K562 (cell line): ENCODE measurements around the gene CLEC4M. TPM values are rescaled to one million over a fixed set of nuclear protein-coding genes. Genes with fewer than 3 reads are reported as not detected.

Experiments
- ATAC-seq: fragments of 200-7000 bp; cut with Tn5 transposase; 3 replicates; pipeline ENCODE4 v1.9.1; 2020; ENCODE audit warnings: moderate library complexity
- BruUV-seq: library from RNA; stranded (reverse); fragments of 400-500 nt; replicated peaks from 2 replicates; lab custom pipeline; 2021; lab: Mats Ljungman, UMichigan
- CTCF ChIA-PET: fragments of 300-600 bp; formaldehyde crosslinking; extraction: SDS; loops from one replicate; lab custom pipeline; 2021; ENCODE audit warnings: low intra/inter-chr PET ratio; lab: Yijun Ruan, JAX
- POLR2A ChIA-PET: fragments of 300-600, 350-650 bp; sonication (Branson Sonifier 250); formaldehyde crosslinking; extraction: SDS; loops from one replicate; lab custom pipeline; 2021; ENCODE audit warnings: antibody characterized with exemption, inconsistent platforms; lab: Yijun Ruan, JAX
- DNase-seq, 4 experiments: peaks; one replicate each; pipeline versions ENCODE4 v3.0.0 to v3.0.0-alpha.2; 2011 to 2018; ENCODE audit warnings: low spot score in 3 of 4, mixed read lengths in 3 of 4; ENCODE audit errors: extremely low read depth in 1 of 4
- FAIRE-seq: peaks from 2 replicates; lab custom pipeline; 2011; peaks lifted over from hg19 to GRCh38; lab: Jason Lieb, UNC
- H2AFZ ChIP-seq: 2 replicates; pipeline ENCODE4 v1.6.0; 2011; ENCODE audit warnings: low read depth, low read length, control low read depth, inconsistent platforms
- H3K27ac ChIP-seq: fragments of 200-600 bp; 3 replicates; pipeline ENCODE4 v1.8.0; 2011; ENCODE audit warnings: low read depth, mild to moderate bottlenecking, control low read depth, inconsistent platforms, low read length, moderate library complexity, mixed read lengths; ENCODE audit errors: extremely low read depth
- H3K27me3 ChIP-seq, 2 experiments: fragments of 300-600 bp in 1 of 2; 2 replicates in 1 of 2; 3 replicates in 1 of 2; pipeline versions ENCODE4 v1.6.0 to v1.8.0; 2011; ENCODE audit warnings: inconsistent platforms in 2 of 2, low read length in 2 of 2, mild to moderate bottlenecking in 1 of 2, mixed read lengths in 1 of 2, moderate library complexity in 1 of 2; ENCODE audit not compliant: control insufficient read depth in 2 of 2, insufficient read depth in 2 of 2
- H3K36me3 ChIP-seq: fragments of 300-600 bp; 3 replicates; pipeline ENCODE4 v1.8.0; 2011; ENCODE audit warnings: mild to moderate bottlenecking, low read length, inconsistent platforms; ENCODE audit not compliant: control insufficient read depth, insufficient read depth
- H3K4me1 ChIP-seq, 2 experiments: fragments of 200-600 bp in 1 of 2; replicated peaks in 1 of 2; 2 replicates in 1 of 2; 3 replicates in 1 of 2; pipeline versions ENCODE4 v1.5.1 to v1.8.0; 2011; ENCODE audit warnings: inconsistent platforms in 2 of 2, low read length in 2 of 2, mild to moderate bottlenecking in 1 of 2, mixed read lengths in 1 of 2, moderate library complexity in 1 of 2; ENCODE audit not compliant: control insufficient read depth in 2 of 2, insufficient read depth in 2 of 2
- H3K4me2 ChIP-seq: 2 replicates; pipeline ENCODE4 v1.6.1; 2011; ENCODE audit warnings: low read length, control low read depth, inconsistent platforms, mixed read lengths; ENCODE audit not compliant: insufficient read depth
- H3K4me3 ChIP-seq: fragments of 200-600 bp; sonication (generic), shearing (Covaris generic); 2 replicates; pipeline ENCODE4 v1.5.1; 2016; ENCODE audit warnings: control low read depth, inconsistent platforms
- H3K79me2 ChIP-seq: fragments of 200-600 bp; 3 replicates; pipeline ENCODE4 v1.8.0; 2011; ENCODE audit warnings: low read length, inconsistent platforms; ENCODE audit not compliant: control insufficient read depth, insufficient read depth
- H3K9ac ChIP-seq, 2 experiments: 2 replicates each; pipeline versions ENCODE4 v1.6.0 to v1.6.1; 2011; ENCODE audit warnings: low read depth in 2 of 2, low read length in 2 of 2, control low read depth in 1 of 2, inconsistent platforms in 1 of 2, mild to moderate bottlenecking in 1 of 2, mixed read lengths in 1 of 2; ENCODE audit not compliant: insufficient read depth in 1 of 2
- H3K9me1 ChIP-seq: one replicate; pipeline ENCODE4 v1.6.0; 2011; ENCODE audit warnings: inconsistent platforms, mild to moderate bottlenecking, low read length, moderate library complexity; ENCODE audit not compliant: control insufficient read depth, insufficient read depth
- H3K9me3 ChIP-seq: replicated peaks from 2 replicates; pipeline ENCODE4 v1.5.1; 2011; ENCODE audit warnings: low read depth, low read length, inconsistent platforms; ENCODE audit not compliant: control insufficient read depth, insufficient read depth
- H4K20me1 ChIP-seq: replicated peaks from 2 replicates; pipeline ENCODE4 v1.6.1; 2011; ENCODE audit warnings: low read length, inconsistent platforms, mixed read lengths; ENCODE audit not compliant: control insufficient read depth, insufficient read depth
- CREB5 ChIP-seq: fragments of 250-450 bp; sonication (Bioruptor Pico); IDR thresholded peaks from 2 replicates; pipeline ENCODE4 v1.5.0; 2020; ENCODE audit warnings: mild to moderate bottlenecking
- EHMT2 ChIP-seq: fragments of 450-650 bp; IDR thresholded peaks from 2 replicates; pipeline ENCODE4 v1.6.1; 2018; ENCODE audit warnings: antibody characterized with exemption
- FOXP1 ChIP-seq: sonication (generic); formaldehyde crosslinking; IDR thresholded peaks from 2 replicates; pipeline ENCODE4 v1.8.0; 2022; ENCODE audit warnings: mild to moderate bottlenecking, missing genetic modification reagents
- MCM2 ChIP-seq: fragments of 450-650 bp; IDR thresholded peaks from 2 replicates; pipeline ENCODE4 v1.6.1; 2017; ENCODE audit warnings: low read depth, mild to moderate bottlenecking
- YY1 ChIP-seq, 3 experiments: IDR thresholded peaks; 2 replicates each; pipeline ENCODE4 v1.6.1; 2011; ENCODE audit warnings: low read length in 2 of 3, mild to moderate bottlenecking in 2 of 3, moderate library complexity in 2 of 3, borderline replicate concordance in 1 of 3, control low read depth in 1 of 3, low read depth in 1 of 3; ENCODE audit not compliant: insufficient read depth in 3 of 3, insufficient replicate concordance in 2 of 3, control insufficient read depth in 1 of 3, insufficient read length in 1 of 3; ENCODE audit errors: extremely low read depth in 1 of 3
- ZBTB49 ChIP-seq: sonication (generic); formaldehyde crosslinking; IDR thresholded peaks from 2 replicates; pipeline ENCODE4 v1.8.0; 2022; ENCODE audit warnings: missing genetic modification reagents, mild to moderate bottlenecking, borderline replicate concordance
- ZNF512 ChIP-seq: IDR thresholded peaks from 2 replicates; pipeline ENCODE4 v1.6.1; 2016; ENCODE audit warnings: missing genetic modification characterization, missing compliant biosample characterization
- WGBS: fragments of 100-300 bp; shearing (Covaris generic); methylation state at CpG from one replicate; pipeline ENCODE4 v1.1.6; 2016; ENCODE audit warnings: low coverage, mixed read lengths; ENCODE audit not compliant: insufficient coverage; ENCODE audit errors: missing lambda C conversion rate; 5-methylcytosine and 5-hydroxymethylcytosine counted together
- in situ Hi-C: fragments of 300-500 bp; cut with MboI; formaldehyde crosslinking; loops from 4 replicates; pipeline ENCODE4 v1.15.0; 2018; ENCODE audit warnings: inconsistent platforms, mixed read lengths
- intact Hi-C: fragments of 100-400 bp; cut with micrococcal nuclease; formaldehyde crosslinking; loops from 2 replicates; pipeline ENCODE4 v1.14.2; 2022
- polyA plus RNA-seq, 8 experiments: library from polyadenylated mRNA; depleted of rRNA in 4 of 8; stranded (reverse) in 5 of 8; unstranded in 3 of 8; fragments of >200 nt; fragmentation: Nextera tagmentation in 2 of 8; fragmentation: Illumina TruSeq in 1 of 8; extraction: Ambion mirVana in 2 of 8; extraction: Trizol in 1 of 8; gene quantifications; 2 replicates each; pipeline versions ENCODE4 v1.2.1 to v1.2.3, GENCODE V29; 2011 to 2014; ENCODE audit warnings: inconsistent platforms in 1 of 8, missing spikeins in 1 of 8
- total RNA-seq, 7 experiments: library from RNA; depleted of rRNA in 6 of 7; stranded (reverse); fragments of >200 nt in 6 of 7; fragmentation: Illumina TruSeq in 2 of 7; extraction: Trizol in 2 of 7; gene quantifications; 2 replicates each; pipeline versions ENCODE4 v1.2.1 to v1.2.3, GENCODE V29; 2011 to 2021; ENCODE audit warnings: low replicate concordance in 1 of 7

The CLEC4M gene
- total and polyA plus RNA-seq, 9 of the 15 experiments (the other 6 are each of a cell fraction or from before 2014, with no cell fraction given), result 0.08 to 0.18 TPM; not detected in 7

GRCh38 chr19:7739801-7740681 lies 23.0 kb upstream of the CLEC4M start (continued):
- TF ChIP-seq MCM2, result no peak

GRCh38 chr19:7740682-7741054 lies 22.4 kb upstream of the CLEC4M start:
- Histone ChIP-seq H3K9me3 (0 out of 2 replicates have a peak, but pooled peaks cover 3% of the 10 kb centered on the region), H2AFZ (peak overlapping the region; percentile 91), H4K20me1 (no peaks in the 10 kb centered on the region), H3K36me3 (no peaks in the 10 kb centered on the region), H3K4me3 (no peak overlapping the region), H3K9ac (no peak overlapping the region), H3K27ac (no peak overlapping the region), H3K4me1 (peaks cover 0 to 2% of the 10 kb centered on the region in 2 experiments; a peak in 3 of 5 replicates), H3K9me1 (no peaks in the 10 kb centered on the region), H3K79me2 (no peaks in the 10 kb centered on the region), H3K27me3 (peaks cover 4 to 9% of the 10 kb centered on the region in 2 experiments; a peak in 3 of 5 replicates), H3K4me2 (peak overlapping the region; percentile 18; the same call in 1 of the 2 replicates)
- POLR2A ChIA-PET, result no interaction called here
- CTCF ChIA-PET, result no interaction called here
- in situ Hi-C loops (no loop called here), intact Hi-C loops (no loop called here)
- ATAC-seq (no peak), DNase-seq (no peak), FAIRE-seq (no peak)
- no TSS peak for BruUV-seq
- 4% methylated on average over 6 of the region's 6 CpGs for WGBS
- TF ChIP-seq CREB5 (CRISPR knock-in tag) (no peak), YY1 (IDR thresholded peaks at IDR 0.05; ENCODE audit: borderline replicate concordance in 1 of 3, control insufficient read depth in 1 of 3, extremely low read depth in 1 of 3, insufficient read depth in 3 of 3, insufficient read length in 1 of 3, insufficient replicate concordance in 2 of 3, low read depth in 1 of 3, low read length in 2 of 3) (peak in 1 of 3 experiments; percentile 64), ZBTB49 (CRISPR knock-in tag) (no peak), ZNF512 (tag) (0 out of 2 replicates have a peak, but pooled peaks have one; percentile 22), FOXP1 (CRISPR knock-in tag) (no peak), EHMT2 (peak; percentile 68; the same call in 1 of the 2 replicates)
